DND-41 (cell line): Measurements from ENCODE around the gene NFIA.

Source experiments
- ATAC-seq: fragments of 200-7000 bp; cut with Tn5 transposase; 3 replicates; pipeline ENCODE4 v1.9.1; 2021; ENCODE audit warnings: low read depth; ENCODE audit not compliant: insufficient read depth
- DNase-seq: peaks from one replicate; pipeline ENCODE4 v3.0.0-alpha.2; 2020
- H2AFZ ChIP-seq: 2 replicates; pipeline ENCODE4 v1.6.0; 2012; ENCODE audit warnings: low read depth, low read length
- H3K27ac ChIP-seq: 2 replicates; pipeline ENCODE4 v1.5.1; 2012; ENCODE audit warnings: low read length, inconsistent platforms
- H3K27me3 ChIP-seq: fragments of 200-600 bp; sonication (generic); 2 replicates; pipeline ENCODE4 v1.6.0; 2012; ENCODE audit warnings: low read length, mild to moderate bottlenecking, inconsistent platforms; ENCODE audit not compliant: insufficient read depth, poor library complexity
- H3K36me3 ChIP-seq: 2 replicates; pipeline ENCODE4 v1.5.1; 2012; ENCODE audit warnings: low read length, inconsistent platforms; ENCODE audit not compliant: insufficient read depth
- H3K4me1 ChIP-seq: 2 replicates; pipeline ENCODE4 v1.5.1; 2012; ENCODE audit warnings: mild to moderate bottlenecking, low read length; ENCODE audit not compliant: insufficient read depth
- H3K4me2 ChIP-seq: 2 replicates; pipeline ENCODE4 v1.6.0; 2012; ENCODE audit warnings: mild to moderate bottlenecking, moderate library complexity, low read length, inconsistent platforms; ENCODE audit not compliant: insufficient read depth
- H3K4me3 ChIP-seq, 2 experiments: fragments of 200-600 bp in 1 of 2; shearing (Covaris generic) in 1 of 2; 2 replicates each; pipeline ENCODE4 v1.5.1; 2012 to 2016; ENCODE audit warnings: inconsistent platforms in 2 of 2, low read length in 2 of 2, mild to moderate bottlenecking in 2 of 2, low read depth in 1 of 2, moderate library complexity in 1 of 2
- H3K79me2 ChIP-seq: 2 replicates; pipeline ENCODE4 v1.6.0; 2012; ENCODE audit warnings: low read length, inconsistent platforms; ENCODE audit not compliant: insufficient read depth
- H3K9ac ChIP-seq: 2 replicates; pipeline ENCODE4 v1.6.0; 2012; ENCODE audit warnings: low read depth, mild to moderate bottlenecking, inconsistent platforms, low read length, moderate library complexity
- H3K9me3 ChIP-seq: 2 replicates; pipeline ENCODE4 v1.5.1; 2012; ENCODE audit warnings: low read length, moderate library complexity, mild to moderate bottlenecking, inconsistent platforms; ENCODE audit not compliant: insufficient read depth, severe bottlenecking
- H4K20me1 ChIP-seq: 2 replicates; pipeline ENCODE4 v1.6.0; 2012; ENCODE audit warnings: low read length; ENCODE audit not compliant: insufficient read depth
- CTCF ChIP-seq: IDR thresholded peaks from 2 replicates; pipeline ENCODE4 v1.5.1; 2012; ENCODE audit warnings: borderline replicate concordance, low read length, moderate library complexity, mild to moderate bottlenecking; ENCODE audit not compliant: poor library complexity, severe bottlenecking; ENCODE audit errors: extremely low read depth
- EZH2 ChIP-seq: IDR thresholded peaks from 3 replicates; pipeline ENCODE4 v1.6.1; 2012; ENCODE audit warnings: borderline replicate concordance, low read depth, mild to moderate bottlenecking, moderate library complexity, low read length, inconsistent platforms; ENCODE audit not compliant: severe bottlenecking

Gene NFIA

GRCh38 chr1:61053712-61054600, 28.4 kb upstream of the NFIA start:
- H3K27me3 ChIP-seq = no peaks in the 10 kb centered on the region
- ATAC-seq = no peak
- TF ChIP-seq CTCF = no peak
- no peak for TF ChIP-seq EZH2
- H3K27ac ChIP-seq = no peak overlapping the region
- peaks cover 3% of the 10 kb centered on the region for H3K9me3 ChIP-seq
- no peaks in the 10 kb centered on the region for H3K36me3 ChIP-seq
- H3K4me3 ChIP-seq = no peak overlapping the region
- H3K9ac ChIP-seq = no peak overlapping the region
- no peak overlapping the region for H2AFZ ChIP-seq
- H3K4me2 ChIP-seq = no peak overlapping the region
- DNase-seq = no peak
- H4K20me1 ChIP-seq = no peaks in the 10 kb centered on the region
- no peaks in the 10 kb centered on the region for H3K4me1 ChIP-seq
- H3K79me2 ChIP-seq = no peaks in the 10 kb centered on the region

- ATAC-seq (no peak), DNase-seq (no peak)
- Histone ChIP-seq H3K4me3 (no peak overlapping the region), H3K9me3 (peaks cover 2% of the 10 kb centered on the region), H3K79me2 (no peaks in the 10 kb centered on the region), H3K27me3 (no peaks in the 10 kb centered on the region), H3K36me3 (no peaks in the 10 kb centered on the region), H3K4me1 (no peaks in the 10 kb centered on the region), H4K20me1 (no peaks in the 10 kb centered on the region), H3K27ac (no peak overlapping the region), H3K9ac (no peak overlapping the region), H2AFZ (no peak overlapping the region), H3K4me2 (no peak overlapping the region)
- no peak for TF ChIP-seq EZH2
- TF ChIP-seq CTCF = no peak
Measured at GRCh38 chr1:61054601-61054993, 27.8 kb upstream of the NFIA start.

- H2AFZ ChIP-seq = no peak overlapping the region
- H3K36me3 ChIP-seq = no peaks in the 10 kb centered on the region
- TF ChIP-seq CTCF (no peak), EZH2 (no peak)
- H4K20me1 ChIP-seq = no peaks in the 10 kb centered on the region
- DNase-seq (no peak), ATAC-seq (no peak)
- no peak overlapping the region for H3K9ac ChIP-seq
- H3K4me1 ChIP-seq = no peaks in the 10 kb centered on the region
- H3K27ac ChIP-seq = no peak overlapping the region
- no peaks in the 10 kb centered on the region for H3K79me2 ChIP-seq
- no peaks in the 10 kb centered on the region for H3K9me3 ChIP-seq
- no peak overlapping the region for H3K4me2 ChIP-seq
- no peak overlapping the region for H3K4me3 ChIP-seq
- H3K27me3 ChIP-seq = no peaks in the 10 kb centered on the region
Measured at GRCh38 chr1:61055110-61055614, 27.2 kb upstream of the NFIA start.
